ENCODE results near the gene KANSL1. TPM values are rescaled to one million over a fixed set of nuclear protein-coding genes. Genes with fewer than 3 reads are reported as not detected.

The KANSL1 gene
- total and polyA plus RNA-seq, 10 of the 15 experiments (the other 5 are each of a cell fraction or from before 2014, with no cell fraction given) = 4.7 to 60.6 (median 28.0) TPM

DNA sequence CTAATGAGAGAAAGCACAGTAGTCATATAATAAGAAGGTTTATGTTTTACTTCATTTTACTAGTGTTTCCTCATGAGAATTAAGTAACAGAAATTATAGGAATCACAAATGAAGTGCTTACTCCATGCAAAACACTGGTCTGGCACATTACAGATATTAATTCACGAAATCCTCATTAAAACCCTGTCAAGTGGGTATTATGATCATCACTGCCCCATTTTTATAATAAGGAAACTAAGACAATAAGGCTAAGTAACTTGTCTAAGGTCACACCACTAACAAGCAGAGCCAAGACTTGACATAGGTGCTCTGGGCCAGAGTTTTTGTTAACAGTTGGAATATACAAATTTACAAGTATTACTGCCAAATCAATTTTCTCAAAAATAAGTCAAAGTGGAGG, 83.0 kb downstream of the KANSL1 start (continued):
- TF ChIP-seq, protein P1, sequence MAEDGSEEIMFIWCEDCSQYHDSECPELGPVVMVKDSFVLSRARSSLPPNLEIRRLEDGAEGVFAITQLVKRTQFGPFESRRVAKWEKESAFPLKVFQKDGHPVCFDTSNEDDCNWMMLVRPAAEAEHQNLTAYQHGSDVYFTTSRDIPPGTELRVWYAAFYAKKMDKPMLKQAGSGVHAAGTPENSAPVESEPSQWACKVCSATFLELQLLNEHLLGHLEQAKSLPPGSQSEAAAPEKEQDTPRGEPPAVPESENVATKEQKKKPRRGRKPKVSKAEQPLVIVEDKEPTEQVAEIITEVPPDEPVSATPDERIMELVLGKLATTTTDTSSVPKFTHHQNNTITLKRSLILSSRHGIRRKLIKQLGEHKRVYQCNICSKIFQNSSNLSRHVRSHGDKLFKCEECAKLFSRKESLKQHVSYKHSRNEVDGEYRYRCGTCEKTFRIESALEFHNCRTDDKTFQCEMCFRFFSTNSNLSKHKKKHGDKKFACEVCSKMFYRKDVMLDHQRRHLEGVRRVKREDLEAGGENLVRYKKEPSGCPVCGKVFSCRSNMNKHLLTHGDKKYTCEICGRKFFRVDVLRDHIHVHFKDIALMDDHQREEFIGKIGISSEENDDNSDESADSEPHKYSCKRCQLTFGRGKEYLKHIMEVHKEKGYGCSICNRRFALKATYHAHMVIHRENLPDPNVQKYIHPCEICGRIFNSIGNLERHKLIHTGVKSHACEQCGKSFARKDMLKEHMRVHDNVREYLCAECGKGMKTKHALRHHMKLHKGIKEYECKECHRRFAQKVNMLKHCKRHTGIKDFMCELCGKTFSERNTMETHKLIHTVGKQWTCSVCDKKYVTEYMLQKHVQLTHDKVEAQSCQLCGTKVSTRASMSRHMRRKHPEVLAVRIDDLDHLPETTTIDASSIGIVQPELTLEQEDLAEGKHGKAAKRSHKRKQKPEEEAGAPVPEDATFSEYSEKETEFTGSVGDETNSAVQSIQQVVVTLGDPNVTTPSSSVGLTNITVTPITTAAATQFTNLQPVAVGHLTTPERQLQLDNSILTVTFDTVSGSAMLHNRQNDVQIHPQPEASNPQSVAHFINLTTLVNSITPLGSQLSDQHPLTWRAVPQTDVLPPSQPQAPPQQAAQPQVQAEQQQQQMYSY (CRISPR knock-in tag; IDR thresholded peaks at IDR 0.05) = no peak
- TF ChIP-seq, protein P2, sequence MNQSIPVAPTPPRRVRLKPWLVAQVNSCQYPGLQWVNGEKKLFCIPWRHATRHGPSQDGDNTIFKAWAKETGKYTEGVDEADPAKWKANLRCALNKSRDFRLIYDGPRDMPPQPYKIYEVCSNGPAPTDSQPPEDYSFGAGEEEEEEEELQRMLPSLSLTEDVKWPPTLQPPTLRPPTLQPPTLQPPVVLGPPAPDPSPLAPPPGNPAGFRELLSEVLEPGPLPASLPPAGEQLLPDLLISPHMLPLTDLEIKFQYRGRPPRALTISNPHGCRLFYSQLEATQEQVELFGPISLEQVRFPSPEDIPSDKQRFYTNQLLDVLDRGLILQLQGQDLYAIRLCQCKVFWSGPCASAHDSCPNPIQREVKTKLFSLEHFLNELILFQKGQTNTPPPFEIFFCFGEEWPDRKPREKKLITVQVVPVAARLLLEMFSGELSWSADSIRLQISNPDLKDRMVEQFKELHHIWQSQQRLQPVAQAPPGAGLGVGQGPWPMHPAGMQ (IDR thresholded peaks at IDR 0.05; ENCODE audit: borderline replicate concordance) = no peak
- TF ChIP-seq, protein P3, sequence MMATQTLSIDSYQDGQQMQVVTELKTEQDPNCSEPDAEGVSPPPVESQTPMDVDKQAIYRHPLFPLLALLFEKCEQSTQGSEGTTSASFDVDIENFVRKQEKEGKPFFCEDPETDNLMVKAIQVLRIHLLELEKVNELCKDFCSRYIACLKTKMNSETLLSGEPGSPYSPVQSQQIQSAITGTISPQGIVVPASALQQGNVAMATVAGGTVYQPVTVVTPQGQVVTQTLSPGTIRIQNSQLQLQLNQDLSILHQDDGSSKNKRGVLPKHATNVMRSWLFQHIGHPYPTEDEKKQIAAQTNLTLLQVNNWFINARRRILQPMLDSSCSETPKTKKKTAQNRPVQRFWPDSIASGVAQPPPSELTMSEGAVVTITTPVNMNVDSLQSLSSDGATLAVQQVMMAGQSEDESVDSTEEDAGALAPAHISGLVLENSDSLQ (IDR thresholded peaks at IDR 0.05) = no peak

DNA sequence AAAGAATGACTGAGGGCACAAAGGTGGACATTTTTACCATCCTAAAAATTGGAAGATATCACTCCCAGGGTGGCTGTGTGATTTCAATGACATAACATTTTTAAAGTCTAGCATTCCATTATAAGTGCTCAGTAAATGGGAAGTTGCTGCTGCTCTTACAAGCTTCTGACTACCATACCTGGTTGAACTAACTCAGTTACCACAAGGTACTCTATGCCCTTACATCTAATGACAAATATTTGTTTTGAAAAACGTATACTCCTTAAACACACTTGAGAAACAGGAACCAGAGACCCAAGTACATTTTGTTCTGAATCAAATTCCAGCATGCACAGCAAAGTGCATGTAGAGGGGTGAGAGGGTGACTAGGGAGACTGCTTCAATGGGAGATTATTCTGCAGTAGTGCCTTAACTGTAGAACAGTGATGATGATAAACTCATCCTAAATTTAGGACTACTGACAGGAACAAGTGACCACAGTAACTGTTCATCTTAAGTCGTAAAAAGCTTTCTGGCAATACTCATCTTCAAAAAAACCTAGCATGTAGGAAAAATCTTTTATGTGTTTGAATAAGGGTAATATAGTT, 83.5 kb downstream of the KANSL1 start:
- intact Hi-C loops (cut with micrococcal nuclease; ENCODE audit: unreplicated experiment) = no loop called here
- ChIA-PET POLR2A (interaction anchor here (0.9 to 1.8 kb wide), 6 partner anchors 10 to 77 kb away, joined by 3 to 9 read pairs (median 3); no protein-coding TSS in a partner anchor), CTCF (interaction anchor here (0.6 to 2.2 kb wide), 8 partner anchors 9 to 426 kb away, joined by 3 to 13 read pairs (median 5); no protein-coding TSS in a partner anchor), RAD21 (ENCODE audit: unreplicated experiment) (interaction anchor here (1.3 to 1.4 kb wide), 2 partner anchors 36 to 46 kb away, joined by 3 to 5 read pairs; no protein-coding TSS in a partner anchor), SMC1A (ENCODE audit: uncharacterized antibody, unreplicated experiment) (interaction anchor here (0.9 to 3.2 kb wide), 9 partner anchors 9 to 78 kb away, joined by 3 to 48 read pairs (median 7); no protein-coding TSS in a partner anchor)
- Histone ChIP-seq H4K20me1 (ENCODE audit: control insufficient read depth, insufficient read depth) (peaks cover 4% of the 10 kb centered on the region; the same call in 1 of the 2 replicates), H3K9ac (ENCODE audit: control insufficient read depth, insufficient read depth, low read length) (no peak overlapping the region), H3K27ac (ENCODE audit: control insufficient read depth, insufficient read depth) (no peak overlapping the region; the same call in 1 of the 2 replicates), H3K4me1 (ENCODE audit: control insufficient read depth, insufficient read depth, low read length) (peaks cover 3% of the 10 kb centered on the region; the same call in 1 of the 2 replicates), H2AFZ (ENCODE audit: control insufficient read depth, low read depth, low read length) (no peak overlapping the region), H3K9me3 (replicated peaks; ENCODE audit: control insufficient read depth, insufficient read depth, low read length) (no peaks in the 10 kb centered on the region), H3K36me3 (ENCODE audit: control insufficient read depth in 2 of 2, insufficient read depth in 2 of 2, low read length in 1 of 2) (no peaks in the 10 kb centered on the region; a peak in 1 of 4 replicates), H3K27me3 (replicated peaks in 1 of 2; ENCODE audit: control insufficient read depth in 2 of 2, insufficient read depth in 2 of 2, low read length in 1 of 2) (no peaks in the 10 kb centered on the region), H3K4me2 (ENCODE audit: control insufficient read depth, insufficient read depth) (no peak overlapping the region), H3K4me3 (no peak overlapping the region), H3K79me2 (ENCODE audit: control insufficient read depth, insufficient read depth, low read length) (peaks cover 97% of the 10 kb centered on the region)
- in situ Hi-C loops (cut with MboI) = no loop called here
- TF ChIP-seq, protein P4, sequence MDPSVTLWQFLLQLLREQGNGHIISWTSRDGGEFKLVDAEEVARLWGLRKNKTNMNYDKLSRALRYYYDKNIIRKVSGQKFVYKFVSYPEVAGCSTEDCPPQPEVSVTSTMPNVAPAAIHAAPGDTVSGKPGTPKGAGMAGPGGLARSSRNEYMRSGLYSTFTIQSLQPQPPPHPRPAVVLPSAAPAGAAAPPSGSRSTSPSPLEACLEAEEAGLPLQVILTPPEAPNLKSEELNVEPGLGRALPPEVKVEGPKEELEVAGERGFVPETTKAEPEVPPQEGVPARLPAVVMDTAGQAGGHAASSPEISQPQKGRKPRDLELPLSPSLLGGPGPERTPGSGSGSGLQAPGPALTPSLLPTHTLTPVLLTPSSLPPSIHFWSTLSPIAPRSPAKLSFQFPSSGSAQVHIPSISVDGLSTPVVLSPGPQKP (IDR thresholded peaks at IDR 0.05; ENCODE audit: low read depth, low read length) = 0 out of 2 replicates have a peak, but pooled peaks have one; percentile 29
- TF ChIP-seq SRF (IDR thresholded peaks at IDR 0.05; ENCODE audit: low read depth in 2 of 2, low read length in 2 of 2) = no peak
- FAIRE-seq (no peak), DNase-seq (ENCODE audit: low read depth, low spot score) (no peak), ATAC-seq (no peak; the same call in 2 of the 3 replicates)
- no TSS peak for BruUV-seq (replicated peaks)
- WGBS (ENCODE audit: insufficient coverage, insufficient replicate concordance, low lambda C conversion rate, missing lambda C conversion rate) = 48% methylated on average over 2 of the region's 2 CpGs
